Hepatocyte (in vitro differentiated cells): ENCODE results near the gene IRS2. TPM values are rescaled to one million over a fixed set of nuclear protein-coding genes. Genes with fewer than 3 reads are reported as not detected.
"Not testable (repeated sequence)": the region's sequence is repeated elsewhere in the genome, so short reads cannot be mapped to it uniquely, and the experiment has no call there.

Experiments used
- DNase-seq: peaks from one replicate; pipeline ENCODE4 v3.0.0-alpha.2; 2016; ENCODE audit warnings: low spot score
- H2AFZ ChIP-seq: fragments of 200-600 bp; sonication (generic); 2 replicates; pipeline ENCODE4 v1.6.0; 2016; ENCODE audit warnings: antibody characterized with exemption, mild to moderate bottlenecking
- H3K27ac ChIP-seq: fragments of 200-600 bp; sonication (generic); 2 replicates; pipeline ENCODE4 v1.5.1; 2016; ENCODE audit warnings: mild to moderate bottlenecking
- H3K27me3 ChIP-seq: fragments of 200-600 bp; sonication (generic); 2 replicates; pipeline ENCODE4 v1.6.1; 2016
- H3K36me3 ChIP-seq: fragments of 200-600 bp; sonication (generic); replicated peaks from 2 replicates; pipeline ENCODE4 v1.5.1; 2016; ENCODE audit warnings: low read depth; ENCODE audit not compliant: insufficient read depth
- H3K4me1 ChIP-seq: fragments of 200-600 bp; sonication (generic); 2 replicates; pipeline ENCODE4 v1.5.1; 2016; ENCODE audit warnings: mild to moderate bottlenecking, moderate library complexity; ENCODE audit not compliant: insufficient read depth
- H3K4me2 ChIP-seq: fragments of 200-600 bp; sonication (generic); 2 replicates; pipeline ENCODE4 v1.6.0; 2016
- H3K4me3 ChIP-seq: fragments of 200-600 bp; sonication (generic); 2 replicates; pipeline ENCODE4 v1.5.1; 2016; ENCODE audit warnings: mild to moderate bottlenecking
- H3K79me2 ChIP-seq: fragments of 200-600 bp; sonication (generic); 2 replicates; pipeline ENCODE4 v1.6.0; 2017; ENCODE audit warnings: mild to moderate bottlenecking
- H3K9me2 ChIP-seq: fragments of 200-600 bp; sonication (generic); replicated peaks from 2 replicates; pipeline ENCODE4 v1.6.0; 2017; ENCODE audit warnings: mild to moderate bottlenecking; ENCODE audit not compliant: insufficient read depth
- H3K9me3 ChIP-seq: fragments of 200-600 bp; sonication (generic); 2 replicates; pipeline ENCODE4 v1.5.1; 2016; ENCODE audit warnings: low read depth, mild to moderate bottlenecking
- H4K20me1 ChIP-seq: fragments of 200-600 bp; sonication (generic); 2 replicates; pipeline ENCODE4 v1.6.0; 2016; ENCODE audit warnings: mild to moderate bottlenecking; ENCODE audit not compliant: insufficient read depth, poor library complexity, severe bottlenecking
- CTCF ChIP-seq: fragments of 200-600 bp; sonication (generic); IDR thresholded peaks from 2 replicates; pipeline ENCODE4 v1.5.1; 2016; ENCODE audit warnings: antibody characterized with exemption, mild to moderate bottlenecking; ENCODE audit not compliant: poor library complexity
- EZH2 ChIP-seq: fragments of 200-600 bp; sonication (generic); IDR thresholded peaks from 2 replicates; pipeline ENCODE4 v1.6.1; 2016; ENCODE audit warnings: antibody characterized with exemption, mild to moderate bottlenecking, borderline replicate concordance
- EZH2phosphoT487 ChIP-seq: fragments of 200-600 bp; sonication (generic); IDR thresholded peaks from one replicate; pipeline ENCODE4 v1.6.1; 2018; ENCODE audit warnings: antibody characterized with exemption, mild to moderate bottlenecking, low read depth, moderate library complexity; ENCODE audit not compliant: unreplicated experiment, severe bottlenecking
- WGBS: methylation state at CpG from one replicate; pipeline ENCODE4 v1.1.6; 2016; ENCODE audit warnings: low lambda C conversion rate; ENCODE audit errors: missing lambda C conversion rate; 5-methylcytosine and 5-hydroxymethylcytosine counted together
- polyA plus RNA-seq: library from polyadenylated mRNA; unstranded; fragments of >200 nt; fragmentation: Nextera tagmentation; extraction: Ambion mirVana; gene quantifications from 2 replicates; pipeline ENCODE4 v1.2.1, GENCODE V29; 2016
- total RNA-seq: library from RNA; depleted of rRNA; stranded (reverse); fragments of >200 nt; gene quantifications from 2 replicates; pipeline ENCODE4 v1.2.3, GENCODE V29; 2014

The IRS2 gene
- total and polyA plus RNA-seq, 2 experiments from 2014 or later: 19.4 to 26.4 TPM

- Histone ChIP-seq H2AFZ (no peak overlapping the region), H3K27me3 (no peaks in the 10 kb centered on the region), H4K20me1 (no peaks in the 10 kb centered on the region), H3K27ac (no peak overlapping the region), H3K4me2 (no peak overlapping the region), H3K9me3 (no peaks in the 10 kb centered on the region), H3K36me3 (no peaks in the 10 kb centered on the region), H3K79me2 (no peaks in the 10 kb centered on the region), H3K4me1 (no peaks in the 10 kb centered on the region), H3K9me2 (no peaks in the 10 kb centered on the region), H3K4me3 (no peak overlapping the region)
- no peak for TF ChIP-seq CTCF
- no peak for TF ChIP-seq EZH2phosphoT487
- TF ChIP-seq EZH2: no peak
- no peak for DNase-seq
- WGBS: 93% methylated on average over 5 of the region's 5 CpGs
Measured at GRCh38 chr13:109833071-109833470, 46.7 kb upstream of the IRS2 start.

GRCh38 chr13:109828591-109829316, 42.4 kb upstream of the IRS2 start:
- H2AFZ ChIP-seq, H3K36me3 ChIP-seq, H3K4me1 ChIP-seq, H3K4me2 ChIP-seq, H3K79me2 ChIP-seq, H3K9me2 ChIP-seq, H3K9me3 ChIP-seq, H3K4me3 ChIP-seq, H3K27me3 ChIP-seq, H3K27ac ChIP-seq, DNase-seq, H4K20me1 ChIP-seq: not testable (repeated sequence)
- WGBS: 91% methylated on average over 11 of the region's 11 CpGs

GRCh38 chr13:109823201-109823600, 36.8 kb upstream of the IRS2 start:
- H3K27ac ChIP-seq, H3K9me3 ChIP-seq, H3K36me3 ChIP-seq, H3K27me3 ChIP-seq, H3K79me2 ChIP-seq, H3K4me1 ChIP-seq, DNase-seq, H4K20me1 ChIP-seq, H3K4me2 ChIP-seq, H3K9me2 ChIP-seq, H2AFZ ChIP-seq, H3K4me3 ChIP-seq: not testable (repeated sequence)
- 92% methylated on average over 6 of the region's 6 CpGs for WGBS

- Histone ChIP-seq H3K27ac (no peak overlapping the region), H3K36me3 (no peaks in the 10 kb centered on the region), H3K4me2 (no peak overlapping the region), H3K27me3 (no peaks in the 10 kb centered on the region), H3K9me2 (no peaks in the 10 kb centered on the region), H3K79me2 (no peaks in the 10 kb centered on the region), H3K4me1 (no peaks in the 10 kb centered on the region), H2AFZ (no peak overlapping the region), H3K9me3 (no peaks in the 10 kb centered on the region), H3K4me3 (no peak overlapping the region), H4K20me1 (no peaks in the 10 kb centered on the region)
- no peak for TF ChIP-seq CTCF
- no peak for TF ChIP-seq EZH2
- TF ChIP-seq EZH2phosphoT487: no peak
- WGBS: 32% methylated on average over 3 of the region's 3 CpGs
- no peak for DNase-seq
Measured at GRCh38 chr13:109821103-109821502, 34.7 kb upstream of the IRS2 start.
